Liver (tissue), 9 donors: ENCODE measurements around the gene PKIG. TPM values are rescaled to one million over a fixed set of nuclear protein-coding genes. Genes with fewer than 3 reads are reported as not detected.

Experiments
- DNase-seq: peaks from one replicate; pipeline ENCODE4 v3.0.0-alpha.2; 2017; ENCODE audit warnings: low spot score
- H3K27ac ChIP-seq, 2 donors: one replicate each; pipeline ENCODE4 v1.7.0; 2013; ENCODE audit warnings: inconsistent platforms in 2 of 2, low read length in 2 of 2, control low read depth in 1 of 2, low read depth in 1 of 2, mild to moderate bottlenecking in 1 of 2
- H3K27me3 ChIP-seq, 4 donors: one replicate each; pipeline versions ENCODE4 v1.6.1 to v1.7.0; 2013; ENCODE audit warnings: low read length in 3 of 4, inconsistent platforms in 1 of 4, mild to moderate bottlenecking in 1 of 4, moderate library complexity in 1 of 4; ENCODE audit not compliant: control insufficient read depth in 4 of 4, insufficient read depth in 4 of 4
- H3K36me3 ChIP-seq, 4 donors: one replicate each; pipeline versions ENCODE4 v1.6.1 to v1.7.0; 2013; ENCODE audit warnings: low read length in 3 of 4, mild to moderate bottlenecking in 3 of 4, low read depth in 1 of 4, moderate library complexity in 1 of 4; ENCODE audit not compliant: control insufficient read depth in 4 of 4, insufficient read depth in 3 of 4
- H3K4me1 ChIP-seq, 4 donors: one replicate each; pipeline versions ENCODE4 v1.6.1 to v1.7.0; 2013; ENCODE audit warnings: low read length in 3 of 4, mild to moderate bottlenecking in 3 of 4, moderate library complexity in 1 of 4; ENCODE audit not compliant: control insufficient read depth in 4 of 4, insufficient read depth in 4 of 4
- H3K4me3 ChIP-seq, 3 donors: one replicate each; pipeline versions ENCODE4 v1.6.1 to v1.7.0; 2013; ENCODE audit warnings: low read length in 3 of 3, control low read depth in 1 of 3, low read depth in 1 of 3, mild to moderate bottlenecking in 1 of 3
- H3K9ac ChIP-seq, 2 donors: one replicate each; pipeline ENCODE4 v1.7.0; 2013; ENCODE audit warnings: low read length in 2 of 2, mild to moderate bottlenecking in 2 of 2, moderate library complexity in 2 of 2, control low read depth in 1 of 2, low read depth in 1 of 2
- H3K9me3 ChIP-seq, 4 donors: one replicate each; pipeline versions ENCODE4 v1.6.1 to v1.7.0; 2013; ENCODE audit warnings: low read length in 3 of 4; ENCODE audit not compliant: control insufficient read depth in 4 of 4
- EGR1 ChIP-seq, 2 donors: IDR thresholded peaks; 2 replicates each; pipeline ENCODE4 v1.6.1; 2016 to 2018; ENCODE audit warnings: antibody characterized with exemption in 2 of 2, low read depth in 2 of 2
- FOXA1 ChIP-seq: IDR thresholded peaks from 2 replicates; pipeline ENCODE4 v1.6.1; 2016; ENCODE audit warnings: antibody characterized with exemption
- FOXA2 ChIP-seq: IDR thresholded peaks from 2 replicates; pipeline ENCODE4 v1.6.1; 2016; ENCODE audit warnings: antibody characterized with exemption
- GABPA ChIP-seq, 2 donors: IDR thresholded peaks in 1 of 2; conservative IDR thresholded peaks in 1 of 2; 2 replicates each; pipeline ENCODE4 v1.6.1; 2016; ENCODE audit warnings: antibody characterized with exemption in 2 of 2, mild to moderate bottlenecking in 1 of 2, moderate library complexity in 1 of 2
- HNF4A ChIP-seq, 2 donors: conservative IDR thresholded peaks; 2 replicates each; pipeline ENCODE4 v1.6.1; 2016; ENCODE audit warnings: antibody characterized with exemption in 2 of 2, mild to moderate bottlenecking in 2 of 2
- HNF4G ChIP-seq: IDR thresholded peaks from 2 replicates; pipeline ENCODE4 v1.6.1; 2016; ENCODE audit warnings: antibody characterized with exemption
- JUND ChIP-seq, 2 donors: IDR thresholded peaks; 2 replicates each; pipeline ENCODE4 v1.6.1; 2016; ENCODE audit warnings: antibody characterized with exemption in 2 of 2
- MAX ChIP-seq: IDR thresholded peaks from 2 replicates; pipeline ENCODE4 v1.6.1; 2016; ENCODE audit warnings: antibody characterized with exemption
- NR2F2 ChIP-seq: IDR thresholded peaks from 2 replicates; pipeline ENCODE4 v1.6.1; 2016; ENCODE audit warnings: antibody characterized with exemption
- RAD21 ChIP-seq, 2 donors: IDR thresholded peaks; 2 replicates each; pipeline ENCODE4 v1.6.1; 2016; ENCODE audit warnings: antibody characterized with exemption in 2 of 2, mild to moderate bottlenecking in 2 of 2
- REST ChIP-seq: IDR thresholded peaks from 2 replicates; pipeline ENCODE4 v1.6.1; 2016; ENCODE audit warnings: antibody characterized with exemption, mild to moderate bottlenecking
- RXRA ChIP-seq, 2 donors: IDR thresholded peaks; 2 replicates each; pipeline ENCODE4 v1.6.1; 2017 to 2018; ENCODE audit warnings: antibody characterized with exemption in 2 of 2, mild to moderate bottlenecking in 1 of 2
- SP1 ChIP-seq: IDR thresholded peaks from 2 replicates; pipeline ENCODE4 v1.6.1; 2018; ENCODE audit warnings: antibody characterized with exemption, mild to moderate bottlenecking
- TAF1 ChIP-seq: conservative IDR thresholded peaks from 2 replicates; pipeline ENCODE4 v1.6.1; 2016; ENCODE audit warnings: antibody characterized with exemption, mild to moderate bottlenecking
- YY1 ChIP-seq: IDR thresholded peaks from 2 replicates; pipeline ENCODE4 v1.6.1; 2016; ENCODE audit warnings: antibody characterized with exemption, mild to moderate bottlenecking
- WGBS: extraction: QIAGEN DNeasy Blood & Tissue Kit; methylation state at CpG from one replicate; pipeline ENCODE4 v1.1.7; 2013; 5-methylcytosine and 5-hydroxymethylcytosine counted together
- polyA plus RNA-seq, 2 donors: library from polyadenylated mRNA; stranded (reverse) in 1 of 2; unstranded in 1 of 2; fragments of 200-250 nt in 1 of 2; fragments of >200 nt in 1 of 2; fragmentation: Nextera tagmentation in 1 of 2; extraction: Ambion mirVana in 1 of 2; gene quantifications; one replicate each; pipeline versions ENCODE4 v1.2.1 to v1.2.3, GENCODE V29; 2013 to 2015
- total RNA-seq, 2 donors: library from RNA; depleted of rRNA; stranded (reverse); fragments of >200 nt; gene quantifications; one replicate each; pipeline ENCODE4 v1.2.3, GENCODE V29; 2014
- TF ChIP-seq, protein P1 (sequence below): IDR thresholded peaks from 2 replicates; pipeline ENCODE4 v1.6.1; 2016; ENCODE audit warnings: antibody characterized with exemption
- TF ChIP-seq, protein P2 (sequence below): fragments of 150-350 bp; IDR thresholded peaks from 2 replicates; pipeline ENCODE4 v1.5.1; 2017; ENCODE audit warnings: improper control_type of control experiment, low read depth, low read length; ENCODE audit not compliant: missing input control
- TF ChIP-seq, protein P3 (sequence below): IDR thresholded peaks from 2 replicates; pipeline ENCODE4 v1.6.1; 2016; ENCODE audit warnings: antibody characterized with exemption
- donor health status: healthy.
- donor health status: healthy.
- donor health status: healthy.
- donor health status: healthy.
- donor health status: healthy.

PKIG gene
- total and polyA plus RNA-seq, 4 donors = 10.6 to 24.3 (median 23.4) TPM

DNA sequence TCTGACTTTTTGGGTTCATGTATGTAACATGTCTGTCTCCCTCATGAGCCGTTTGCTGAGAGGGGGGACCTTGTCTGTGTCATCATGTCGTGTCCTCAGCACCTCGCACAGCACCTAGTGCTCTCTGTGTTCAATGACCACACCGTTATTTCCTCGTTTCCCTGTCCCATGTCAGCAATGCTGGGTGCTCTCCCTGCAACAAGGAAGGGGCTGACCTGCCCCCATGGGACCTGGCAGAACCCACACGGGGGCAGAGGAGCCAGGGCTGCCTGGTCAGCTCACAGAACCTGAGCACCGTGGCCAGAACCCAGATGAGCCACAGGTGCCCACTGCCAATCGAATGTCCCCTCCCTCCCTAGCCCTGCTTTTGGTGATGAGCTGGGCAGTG lies 61.8 kb downstream of the PKIG start:
- no peak overlapping the region for H3K4me3 ChIP-seq
- no peaks in the 10 kb centered on the region for H3K9me3 ChIP-seq
- no peak for DNase-seq
- WGBS = 79% methylated on average over 8 of the region's 8 CpGs
- H3K27me3 ChIP-seq = no peaks in the 10 kb centered on the region
- TF ChIP-seq MAX = no peak
- TF ChIP-seq, protein P1, sequence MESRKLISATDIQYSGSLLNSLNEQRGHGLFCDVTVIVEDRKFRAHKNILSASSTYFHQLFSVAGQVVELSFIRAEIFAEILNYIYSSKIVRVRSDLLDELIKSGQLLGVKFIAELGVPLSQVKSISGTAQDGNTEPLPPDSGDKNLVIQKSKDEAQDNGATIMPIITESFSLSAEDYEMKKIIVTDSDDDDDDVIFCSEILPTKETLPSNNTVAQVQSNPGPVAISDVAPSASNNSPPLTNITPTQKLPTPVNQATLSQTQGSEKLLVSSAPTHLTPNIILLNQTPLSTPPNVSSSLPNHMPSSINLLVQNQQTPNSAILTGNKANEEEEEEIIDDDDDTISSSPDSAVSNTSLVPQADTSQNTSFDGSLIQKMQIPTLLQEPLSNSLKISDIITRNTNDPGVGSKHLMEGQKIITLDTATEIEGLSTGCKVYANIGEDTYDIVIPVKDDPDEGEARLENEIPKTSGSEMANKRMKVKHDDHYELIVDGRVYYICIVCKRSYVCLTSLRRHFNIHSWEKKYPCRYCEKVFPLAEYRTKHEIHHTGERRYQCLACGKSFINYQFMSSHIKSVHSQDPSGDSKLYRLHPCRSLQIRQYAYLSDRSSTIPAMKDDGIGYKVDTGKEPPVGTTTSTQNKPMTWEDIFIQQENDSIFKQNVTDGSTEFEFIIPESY = no peak
- TF ChIP-seq, protein P2, sequence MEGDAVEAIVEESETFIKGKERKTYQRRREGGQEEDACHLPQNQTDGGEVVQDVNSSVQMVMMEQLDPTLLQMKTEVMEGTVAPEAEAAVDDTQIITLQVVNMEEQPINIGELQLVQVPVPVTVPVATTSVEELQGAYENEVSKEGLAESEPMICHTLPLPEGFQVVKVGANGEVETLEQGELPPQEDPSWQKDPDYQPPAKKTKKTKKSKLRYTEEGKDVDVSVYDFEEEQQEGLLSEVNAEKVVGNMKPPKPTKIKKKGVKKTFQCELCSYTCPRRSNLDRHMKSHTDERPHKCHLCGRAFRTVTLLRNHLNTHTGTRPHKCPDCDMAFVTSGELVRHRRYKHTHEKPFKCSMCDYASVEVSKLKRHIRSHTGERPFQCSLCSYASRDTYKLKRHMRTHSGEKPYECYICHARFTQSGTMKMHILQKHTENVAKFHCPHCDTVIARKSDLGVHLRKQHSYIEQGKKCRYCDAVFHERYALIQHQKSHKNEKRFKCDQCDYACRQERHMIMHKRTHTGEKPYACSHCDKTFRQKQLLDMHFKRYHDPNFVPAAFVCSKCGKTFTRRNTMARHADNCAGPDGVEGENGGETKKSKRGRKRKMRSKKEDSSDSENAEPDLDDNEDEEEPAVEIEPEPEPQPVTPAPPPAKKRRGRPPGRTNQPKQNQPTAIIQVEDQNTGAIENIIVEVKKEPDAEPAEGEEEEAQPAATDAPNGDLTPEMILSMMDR = no peak
- no peak for TF ChIP-seq GABPA (IDR thresholded peaks at IDR 0.05 in 1 of 2, conservative IDR thresholded peaks at IDR 0.05 in 1 of 2)
- TF ChIP-seq REST = no peak
- no peak for TF ChIP-seq RAD21 (IDR thresholded peaks at IDR 0.05)
- TF ChIP-seq TAF1 = no peak
- TF ChIP-seq EGR1 (IDR thresholded peaks at IDR 0.05; ENCODE audit: low read depth in 2 of 2) = no peak
- TF ChIP-seq RXRA (IDR thresholded peaks at IDR 0.05) = no peak
- TF ChIP-seq SP1 = no peak
- no peak for TF ChIP-seq HNF4G
- TF ChIP-seq, protein P3, sequence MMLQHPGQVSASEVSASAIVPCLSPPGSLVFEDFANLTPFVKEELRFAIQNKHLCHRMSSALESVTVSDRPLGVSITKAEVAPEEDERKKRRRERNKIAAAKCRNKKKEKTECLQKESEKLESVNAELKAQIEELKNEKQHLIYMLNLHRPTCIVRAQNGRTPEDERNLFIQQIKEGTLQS = no peak
- no peak for TF ChIP-seq YY1
- no peak for TF ChIP-seq FOXA2
- TF ChIP-seq JUND (IDR thresholded peaks at IDR 0.05) = no peak
- TF ChIP-seq FOXA1 = no peak
- TF ChIP-seq HNF4A (conservative IDR thresholded peaks at IDR 0.05) = no peak
- no peak for TF ChIP-seq NR2F2
- H3K4me1 ChIP-seq = peaks cover 4 to 14% (median 10%) of the 10 kb centered on the region in 4 donors
- H3K27ac ChIP-seq = peak overlapping the region; percentile 41 to 71
- H3K36me3 ChIP-seq = no peaks in the 10 kb centered on the region
- no peak overlapping the region for H3K9ac ChIP-seq
